Right lobe of liver (tissue), 4 donors: ENCODE data around the gene RASSF4.

Experiments
- POLR2A ChIP-seq: fragments of 450-650 bp; IDR thresholded peaks from one replicate; pipeline ENCODE4 v1.6.1; 2017; ENCODE audit warnings: antibody characterized with exemption, mild to moderate bottlenecking
- TF ChIP-seq, protein P1 (sequence below), 4 donors: fragments of 200-600 bp in 3 of 4; fragments of 450-650 bp in 1 of 4; IDR thresholded peaks; one replicate each; pipeline versions ENCODE4 v1.5.1 to v1.8.0; 2016 to 2022; ENCODE audit warnings: antibody characterized with exemption in 4 of 4, mild to moderate bottlenecking in 2 of 4
- donor health status: DM: no; HTN: no; CAD: no.
- donor health status: DM: no; HTN: no; CAD: no.
- donor health status: DM: no; HTN: yes; CAD: no.

DNA sequence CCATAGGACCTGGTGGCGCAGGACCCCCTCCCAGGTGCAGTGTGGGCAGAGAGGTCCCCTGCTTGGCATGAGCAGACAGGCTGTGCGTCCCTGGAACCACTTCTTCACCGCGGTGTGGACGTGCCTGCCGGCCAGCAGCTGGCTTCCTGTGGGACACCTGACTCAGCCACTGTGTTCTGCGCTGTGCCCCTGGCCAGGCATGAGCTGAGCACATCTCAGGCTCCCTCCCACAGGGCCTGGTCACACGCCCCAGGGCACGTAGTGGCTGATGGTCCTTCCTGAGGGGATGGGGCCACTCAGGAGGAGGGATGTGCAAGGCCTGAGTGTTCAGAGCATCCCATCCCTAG lies 22.5 kb downstream of the RASSF4 start:
- TF ChIP-seq, protein P1, sequence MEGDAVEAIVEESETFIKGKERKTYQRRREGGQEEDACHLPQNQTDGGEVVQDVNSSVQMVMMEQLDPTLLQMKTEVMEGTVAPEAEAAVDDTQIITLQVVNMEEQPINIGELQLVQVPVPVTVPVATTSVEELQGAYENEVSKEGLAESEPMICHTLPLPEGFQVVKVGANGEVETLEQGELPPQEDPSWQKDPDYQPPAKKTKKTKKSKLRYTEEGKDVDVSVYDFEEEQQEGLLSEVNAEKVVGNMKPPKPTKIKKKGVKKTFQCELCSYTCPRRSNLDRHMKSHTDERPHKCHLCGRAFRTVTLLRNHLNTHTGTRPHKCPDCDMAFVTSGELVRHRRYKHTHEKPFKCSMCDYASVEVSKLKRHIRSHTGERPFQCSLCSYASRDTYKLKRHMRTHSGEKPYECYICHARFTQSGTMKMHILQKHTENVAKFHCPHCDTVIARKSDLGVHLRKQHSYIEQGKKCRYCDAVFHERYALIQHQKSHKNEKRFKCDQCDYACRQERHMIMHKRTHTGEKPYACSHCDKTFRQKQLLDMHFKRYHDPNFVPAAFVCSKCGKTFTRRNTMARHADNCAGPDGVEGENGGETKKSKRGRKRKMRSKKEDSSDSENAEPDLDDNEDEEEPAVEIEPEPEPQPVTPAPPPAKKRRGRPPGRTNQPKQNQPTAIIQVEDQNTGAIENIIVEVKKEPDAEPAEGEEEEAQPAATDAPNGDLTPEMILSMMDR (IDR thresholded peaks at IDR 0.05): no peak
- TF ChIP-seq POLR2A: no peak
